IPS-20b (cell line): Measurements from ENCODE around the gene MANBA.

Experiments used
- H3K27ac ChIP-seq: one replicate; pipeline ENCODE4 v1.5.1; 2013; ENCODE audit warnings: low read length
- H3K27me3 ChIP-seq: 2 replicates; pipeline ENCODE4 v1.6.1; 2013; ENCODE audit warnings: mild to moderate bottlenecking, low read length, inconsistent platforms; ENCODE audit not compliant: insufficient read depth
- H3K36me3 ChIP-seq: 2 replicates; pipeline ENCODE4 v1.6.1; 2013; ENCODE audit warnings: low read depth, mild to moderate bottlenecking, inconsistent platforms, low read length, moderate library complexity; ENCODE audit not compliant: insufficient read depth
- H3K4me1 ChIP-seq: 2 replicates; pipeline ENCODE4 v1.6.1; 2013; ENCODE audit warnings: mild to moderate bottlenecking, control low read depth, inconsistent platforms, low read length, moderate library complexity; ENCODE audit not compliant: insufficient read depth
- H3K4me3 ChIP-seq: 2 replicates; pipeline ENCODE4 v1.5.1; 2013; ENCODE audit warnings: mild to moderate bottlenecking, low read length, inconsistent platforms
- H3K9ac ChIP-seq: 2 replicates; pipeline ENCODE4 v1.6.1; 2013; ENCODE audit warnings: low read depth, mild to moderate bottlenecking, inconsistent platforms, low read length, moderate library complexity
- H3K9me3 ChIP-seq: 2 replicates; pipeline ENCODE4 v1.6.1; 2013; ENCODE audit warnings: mild to moderate bottlenecking, low read depth, low read length, inconsistent platforms; ENCODE audit not compliant: insufficient read depth

MANBA gene

DNA sequence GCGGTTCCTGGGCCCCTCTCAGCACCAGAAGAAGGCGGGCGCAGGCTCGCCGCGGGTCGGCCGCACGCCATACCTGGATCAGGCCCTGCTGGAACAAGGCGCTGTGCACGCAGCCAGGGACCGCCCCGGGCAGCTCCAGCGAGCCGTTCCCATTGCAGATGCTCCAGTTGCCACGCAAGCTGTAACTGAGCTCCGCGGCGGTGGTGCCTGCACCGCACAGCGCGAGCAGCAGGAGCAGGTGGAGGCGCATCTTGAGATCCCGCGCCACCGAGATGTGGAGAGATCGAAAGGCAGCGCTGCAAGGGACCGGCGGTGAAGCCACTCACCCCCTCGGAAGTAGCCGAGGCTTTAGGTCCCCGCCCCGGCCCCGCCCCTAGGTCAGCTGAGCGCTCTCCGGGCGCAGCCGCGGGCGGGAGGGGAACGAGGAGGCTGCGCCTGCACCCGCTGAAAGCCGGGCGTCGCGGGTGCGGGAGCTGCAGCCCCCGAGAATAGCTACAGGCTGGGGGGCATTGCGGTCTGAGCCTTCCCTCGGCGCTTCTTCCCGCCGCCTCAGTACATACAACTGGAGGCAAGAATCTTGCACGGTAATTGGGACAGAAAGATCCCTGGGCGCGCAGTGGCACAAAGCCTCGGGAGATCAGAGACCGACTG is at the start of gene MANBA:
TSS of gene MANBA (minus strand) at position 324 of the 651 bp plus-strand sequence. CDS start at position 250, 74 bp downstream.
- Histone ChIP-seq H3K27ac (peak within 1 kb of the TSS; percentile 2), H3K4me3 (peak within 1 kb of the TSS; percentile 93), H3K36me3 (no peaks in the 10 kb centered on the region), H3K4me1 (peaks cover 10% of the 10 kb centered on the region; the same call in 1 of the 2 replicates), H3K9ac (peak within 1 kb of the TSS; percentile 84), H3K9me3 (no peaks in the 10 kb centered on the region), H3K27me3 (peaks cover 23% of the 10 kb centered on the region; the same call in 1 of the 2 replicates)

- Histone ChIP-seq H3K4me3 (no peak overlapping the region), H3K9ac (no peak overlapping the region), H3K4me1 (peaks cover 3% of the 10 kb centered on the region), H3K27ac (no peak overlapping the region), H3K9me3 (no peaks in the 10 kb centered on the region), H3K27me3 (no peaks in the 10 kb centered on the region), H3K36me3 (peaks cover 76% of the 10 kb centered on the region)
Measured at GRCh38 chr4:102809691-102810090, 48.9 kb upstream of the MANBA start.

GRCh38 chr4:102809190-102809589 is 48.4 kb upstream of the MANBA start:
- Histone ChIP-seq H3K27me3 (no peaks in the 10 kb centered on the region), H3K9me3 (no peaks in the 10 kb centered on the region), H3K4me1 (peaks cover 3% of the 10 kb centered on the region), H3K4me3 (no peak overlapping the region), H3K27ac (no peak overlapping the region), H3K36me3 (peaks cover 78% of the 10 kb centered on the region), H3K9ac (no peak overlapping the region)

DNA sequence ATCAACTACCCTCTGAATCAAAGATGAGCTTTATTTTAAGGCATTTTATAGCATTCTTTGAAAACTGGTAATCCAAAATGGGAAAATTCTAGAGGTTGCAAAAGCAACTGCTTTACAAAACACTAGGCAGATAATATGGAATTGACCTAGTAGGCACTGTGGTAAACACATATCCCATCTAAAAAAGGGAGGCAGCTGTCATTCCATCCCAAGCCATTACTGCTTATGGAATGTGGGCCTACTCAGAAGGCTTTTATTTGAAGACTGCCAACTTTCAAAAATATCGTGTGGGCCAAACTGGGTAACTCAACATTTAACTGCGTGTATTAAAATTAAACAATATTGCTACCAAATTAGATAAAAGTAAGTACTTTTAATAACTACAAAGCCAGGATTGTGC is 47.2 kb upstream of the MANBA start:
- Histone ChIP-seq H3K4me1 (peaks cover 3% of the 10 kb centered on the region), H3K27ac (no peak overlapping the region), H3K9me3 (no peaks in the 10 kb centered on the region), H3K9ac (no peak overlapping the region), H3K27me3 (no peaks in the 10 kb centered on the region), H3K4me3 (no peak overlapping the region), H3K36me3 (peaks cover 81% of the 10 kb centered on the region)

- H3K4me1 ChIP-seq, result peaks cover 3% of the 10 kb centered on the region
- no peak overlapping the region for H3K4me3 ChIP-seq
- H3K27me3 ChIP-seq, result no peaks in the 10 kb centered on the region
- H3K36me3 ChIP-seq, result peaks cover 85% of the 10 kb centered on the region
- no peak overlapping the region for H3K27ac ChIP-seq
- no peak overlapping the region for H3K9ac ChIP-seq
- H3K9me3 ChIP-seq, result no peaks in the 10 kb centered on the region
Measured at GRCh38 chr4:102807345-102807744, 46.6 kb upstream of the MANBA start.

DNA sequence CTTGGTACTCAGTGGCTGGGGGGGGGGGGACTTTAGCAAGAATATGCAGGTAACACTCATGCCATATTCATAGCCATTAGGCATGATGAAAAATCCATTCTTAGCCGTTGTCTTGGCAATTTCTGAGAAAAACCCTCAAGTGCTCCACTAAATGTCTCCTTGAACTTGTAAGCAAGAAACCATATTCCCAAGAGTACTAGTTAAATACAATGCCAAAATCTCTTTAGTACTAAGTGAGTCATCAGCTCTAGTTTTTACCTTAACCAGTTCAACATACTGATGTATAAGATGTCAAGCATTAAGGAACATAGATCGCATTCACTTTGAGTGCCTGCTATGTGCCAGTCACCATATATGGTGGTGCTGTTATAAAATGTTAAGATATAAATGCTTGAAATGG is 39.0 kb upstream of the MANBA start:
- Histone ChIP-seq H3K9me3 (no peaks in the 10 kb centered on the region), H3K4me3 (no peak overlapping the region), H3K4me1 (peaks cover 7% of the 10 kb centered on the region; the same call in 1 of the 2 replicates), H3K36me3 (peaks cover 100% of the 10 kb centered on the region), H3K9ac (no peak overlapping the region), H3K27ac (no peak overlapping the region), H3K27me3 (no peaks in the 10 kb centered on the region)

GRCh38 chr4:102794999-102795398 is 34.2 kb upstream of the MANBA start:
- H3K27me3 ChIP-seq, result no peaks in the 10 kb centered on the region
- H3K27ac ChIP-seq, result no peak overlapping the region
- H3K4me3 ChIP-seq, result no peak overlapping the region
- no peaks in the 10 kb centered on the region for H3K9me3 ChIP-seq
- H3K36me3 ChIP-seq, result peaks cover 68% of the 10 kb centered on the region
- no peak overlapping the region for H3K9ac ChIP-seq
- peaks cover 7% of the 10 kb centered on the region; the same call in 1 of the 2 replicates for H3K4me1 ChIP-seq

DNA sequence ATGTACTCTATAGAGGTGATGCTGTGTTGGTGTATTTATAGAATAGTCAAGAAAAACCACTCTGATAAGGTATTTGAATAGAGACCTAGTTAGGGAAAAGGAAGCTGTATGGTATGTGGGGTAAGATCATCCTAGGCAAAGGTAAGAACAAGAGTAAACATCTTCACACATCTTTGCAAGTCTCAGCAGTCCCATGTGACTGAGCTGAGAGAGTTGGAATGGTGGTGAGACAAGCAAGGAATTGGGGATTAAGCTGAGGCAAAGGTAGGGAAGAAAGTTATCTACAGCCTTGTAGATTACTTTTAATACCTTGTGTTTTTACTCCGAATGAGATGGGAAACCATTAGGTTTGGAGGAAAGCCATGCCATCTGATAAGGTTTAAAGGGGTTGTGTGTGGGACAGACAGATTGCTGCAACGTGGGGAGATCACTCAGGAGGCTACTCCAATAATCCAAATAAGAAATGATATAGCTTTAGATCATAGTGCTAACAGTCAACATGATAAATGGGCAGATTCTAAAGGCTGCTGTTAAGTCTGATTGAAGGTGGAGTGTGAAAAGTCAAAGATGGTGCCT is 31.7 kb upstream of the MANBA start:
- no peaks in the 10 kb centered on the region for H3K9me3 ChIP-seq
- H3K4me1 ChIP-seq, result peaks cover 7% of the 10 kb centered on the region; the same call in 1 of the 2 replicates
- H3K9ac ChIP-seq, result no peak overlapping the region
- H3K4me3 ChIP-seq, result no peak overlapping the region
- H3K27ac ChIP-seq, result no peak overlapping the region
- no peaks in the 10 kb centered on the region for H3K27me3 ChIP-seq
- peaks cover 43% of the 10 kb centered on the region for H3K36me3 ChIP-seq

GRCh38 chr4:102791318-102791835 is 30.6 kb upstream of the MANBA start:
- Histone ChIP-seq H3K36me3 (peaks cover 32% of the 10 kb centered on the region), H3K4me1 (peaks cover 7% of the 10 kb centered on the region; the same call in 1 of the 2 replicates), H3K4me3 (no peak overlapping the region), H3K9ac (no peak overlapping the region), H3K27ac (no peak overlapping the region), H3K9me3 (no peaks in the 10 kb centered on the region), H3K27me3 (no peaks in the 10 kb centered on the region)

- H3K27me3 ChIP-seq, result no peaks in the 10 kb centered on the region
- H3K4me3 ChIP-seq, result no peak overlapping the region
- no peaks in the 10 kb centered on the region for H3K4me1 ChIP-seq
- H3K27ac ChIP-seq, result no peak overlapping the region
- H3K9me3 ChIP-seq, result no peaks in the 10 kb centered on the region
- H3K9ac ChIP-seq, result no peak overlapping the region
- H3K36me3 ChIP-seq, result peaks cover 12% of the 10 kb centered on the region; the same call in 1 of the 2 replicates
Measured at GRCh38 chr4:102789317-102789717, 28.5 kb upstream of the MANBA start.

DNA sequence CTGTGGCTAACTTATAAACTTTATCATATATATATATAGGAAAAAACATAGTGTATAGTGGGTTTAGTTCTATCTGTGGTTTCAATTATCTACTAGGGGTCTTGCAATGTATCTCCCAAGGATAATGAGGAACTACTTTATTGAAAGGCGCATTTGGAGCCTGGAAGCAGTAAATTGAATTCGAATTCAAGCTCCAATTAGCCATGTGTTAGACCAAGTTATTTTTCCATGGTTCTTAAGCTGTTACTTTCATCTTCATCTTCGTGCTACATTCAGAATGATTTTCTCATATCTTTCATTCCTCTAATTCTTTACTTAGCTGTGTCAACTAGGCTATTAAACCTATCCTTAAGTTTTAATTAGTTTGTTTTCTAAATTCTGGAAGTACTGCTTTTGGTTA is 27.2 kb upstream of the MANBA start:
- Histone ChIP-seq H3K9ac (no peak overlapping the region), H3K36me3 (no peaks in the 10 kb centered on the region), H3K27me3 (no peaks in the 10 kb centered on the region), H3K4me3 (no peak overlapping the region), H3K9me3 (no peaks in the 10 kb centered on the region), H3K4me1 (no peaks in the 10 kb centered on the region), H3K27ac (no peak overlapping the region)
